GF-D8 (cell line): Measurements from ENCODE around the gene FOXK2.

ENCODE experiments used
- DNase-seq: peaks from one replicate; lab custom pipeline; 2025; lab: John Stamatoyannopoulos, UW

FOXK2 gene

GRCh38 chr17:82518826-82519810 is at the start of gene FOXK2:
TSS of gene FOXK2 (plus strand) at chr17:82519732. CDS start at chr17:82519889, 157 bp downstream.
- peak; percentile 80 for DNase-seq

- DNase-seq, result no peak
These were observed 49.5 kb upstream of the FOXK2 start for GRCh38 chr17:82470065-82470464.

- no peak for DNase-seq
These were observed 45.1 kb upstream of the FOXK2 start for GRCh38 chr17:82474223-82475010.

GRCh38 chr17:82475458-82475857 is 44.1 kb upstream of the FOXK2 start:
- DNase-seq, result peak; percentile 11

GRCh38 chr17:82477934-82478333 is 41.6 kb upstream of the FOXK2 start:
- DNase-seq, result no peak

GRCh38 chr17:82479602-82480001 is 39.9 kb upstream of the FOXK2 start:
- no peak for DNase-seq

- DNase-seq, result no peak
These were observed 39.2 kb upstream of the FOXK2 start for GRCh38 chr17:82480318-82480717.

GRCh38 chr17:82483204-82483660 is 36.3 kb upstream of the FOXK2 start:
- no peak for DNase-seq

GRCh38 chr17:82483836-82484235 is 35.7 kb upstream of the FOXK2 start:
- DNase-seq, result no peak

GRCh38 chr17:82486231-82487094 is 33.1 kb upstream of the FOXK2 start:
- DNase-seq, result no peak

- DNase-seq, result no peak
These were observed 31.6 kb upstream of the FOXK2 start for GRCh38 chr17:82487910-82488309.

- no peak for DNase-seq
These were observed 30.4 kb upstream of the FOXK2 start for GRCh38 chr17:82489117-82489516.

- DNase-seq, result no peak
These were observed 29.6 kb upstream of the FOXK2 start for GRCh38 chr17:82489851-82490511.

GRCh38 chr17:82490512-82491195 is 28.9 kb upstream of the FOXK2 start:
- DNase-seq, result no peak

- DNase-seq, result no peak
These were observed 28.4 kb upstream of the FOXK2 start for GRCh38 chr17:82491196-82491530.

- no peak for DNase-seq
These were observed 28.0 kb upstream of the FOXK2 start for GRCh38 chr17:82491533-82491932.

GRCh38 chr17:82492643-82493225 is 26.8 kb upstream of the FOXK2 start:
- DNase-seq, result no peak

GRCh38 chr17:82493226-82493781 is 26.2 kb upstream of the FOXK2 start:
- DNase-seq, result no peak

- DNase-seq, result peak; percentile 88
These were observed 25.1 kb upstream of the FOXK2 start for GRCh38 chr17:82494236-82495055.
